Astrocyte of the cerebellum (primary cell): ENCODE results near the gene CKMT2.
A peak's percentile ranks its signal among the peaks of the same experiment; 100 is the strongest.

Experiments used
- DNase-seq: peaks from one replicate; pipeline ENCODE4 v3.0.0-alpha.2; 2011; ENCODE audit warnings: low read depth
- H3K4me3 ChIP-seq: 2 replicates; pipeline ENCODE4 v1.5.1; 2011; ENCODE audit warnings: mild to moderate bottlenecking, low read depth, low read length, moderate library complexity
- in situ Hi-C: cut with HindIII; loops from 2 replicates; pipeline ENCODE4 v1.10.0; 2017; ENCODE audit warnings: low sequenced_read_pairs
- TF ChIP-seq, protein P1 (sequence below): IDR thresholded peaks from 2 replicates; pipeline ENCODE4 v1.5.1; 2012; ENCODE audit warnings: low read length, low read depth, moderate library complexity, mild to moderate bottlenecking; ENCODE audit errors: missing control alignments

CKMT2 gene

DNA sequence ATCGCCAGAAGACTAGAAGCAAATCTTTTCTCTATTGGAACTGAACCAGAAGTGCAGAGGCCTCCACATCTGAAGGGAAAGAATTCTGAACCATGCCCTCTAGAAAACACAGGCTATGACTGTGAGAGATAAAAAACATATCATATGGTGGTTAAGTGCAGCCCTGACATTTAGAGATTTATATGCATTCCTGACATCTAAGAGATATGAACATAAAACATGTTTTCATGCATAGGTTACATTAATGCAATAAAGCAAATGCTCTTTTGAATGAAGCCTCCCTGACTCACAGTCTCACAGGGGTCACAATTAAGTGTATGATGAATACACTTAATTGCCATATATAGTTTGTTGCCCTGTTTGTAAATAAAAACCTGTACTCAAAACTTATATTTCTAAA, 28.9 kb upstream of the CKMT2 start:
- DNase-seq: no peak
- in situ Hi-C loops: no loop called here
- H3K4me3 ChIP-seq: no peak overlapping the region
- TF ChIP-seq, protein P1, sequence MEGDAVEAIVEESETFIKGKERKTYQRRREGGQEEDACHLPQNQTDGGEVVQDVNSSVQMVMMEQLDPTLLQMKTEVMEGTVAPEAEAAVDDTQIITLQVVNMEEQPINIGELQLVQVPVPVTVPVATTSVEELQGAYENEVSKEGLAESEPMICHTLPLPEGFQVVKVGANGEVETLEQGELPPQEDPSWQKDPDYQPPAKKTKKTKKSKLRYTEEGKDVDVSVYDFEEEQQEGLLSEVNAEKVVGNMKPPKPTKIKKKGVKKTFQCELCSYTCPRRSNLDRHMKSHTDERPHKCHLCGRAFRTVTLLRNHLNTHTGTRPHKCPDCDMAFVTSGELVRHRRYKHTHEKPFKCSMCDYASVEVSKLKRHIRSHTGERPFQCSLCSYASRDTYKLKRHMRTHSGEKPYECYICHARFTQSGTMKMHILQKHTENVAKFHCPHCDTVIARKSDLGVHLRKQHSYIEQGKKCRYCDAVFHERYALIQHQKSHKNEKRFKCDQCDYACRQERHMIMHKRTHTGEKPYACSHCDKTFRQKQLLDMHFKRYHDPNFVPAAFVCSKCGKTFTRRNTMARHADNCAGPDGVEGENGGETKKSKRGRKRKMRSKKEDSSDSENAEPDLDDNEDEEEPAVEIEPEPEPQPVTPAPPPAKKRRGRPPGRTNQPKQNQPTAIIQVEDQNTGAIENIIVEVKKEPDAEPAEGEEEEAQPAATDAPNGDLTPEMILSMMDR: no peak

DNA sequence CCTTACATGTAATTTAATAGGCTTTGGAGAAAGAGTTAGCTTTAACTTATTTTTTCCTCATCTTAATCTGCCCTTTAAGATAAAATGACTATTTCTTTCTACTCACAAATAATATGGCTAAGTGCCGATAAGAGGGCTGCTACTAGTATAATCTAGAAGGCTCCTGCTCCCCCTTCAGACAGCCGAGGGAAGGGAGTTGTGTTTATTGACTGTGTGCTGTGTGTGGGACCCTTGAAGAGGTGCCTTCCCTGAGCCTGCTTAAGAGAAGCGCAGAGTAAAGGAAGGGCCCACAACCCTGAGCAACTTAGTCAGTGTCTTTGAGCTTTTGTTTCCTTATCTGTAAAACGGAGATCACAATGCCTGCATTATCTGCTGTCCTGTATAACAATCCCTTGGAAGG, 28.1 kb upstream of the CKMT2 start:
- H3K4me3 ChIP-seq: no peak overlapping the region
- DNase-seq: no peak
- TF ChIP-seq, protein P1: no peak
- in situ Hi-C loops: no loop called here

DNA sequence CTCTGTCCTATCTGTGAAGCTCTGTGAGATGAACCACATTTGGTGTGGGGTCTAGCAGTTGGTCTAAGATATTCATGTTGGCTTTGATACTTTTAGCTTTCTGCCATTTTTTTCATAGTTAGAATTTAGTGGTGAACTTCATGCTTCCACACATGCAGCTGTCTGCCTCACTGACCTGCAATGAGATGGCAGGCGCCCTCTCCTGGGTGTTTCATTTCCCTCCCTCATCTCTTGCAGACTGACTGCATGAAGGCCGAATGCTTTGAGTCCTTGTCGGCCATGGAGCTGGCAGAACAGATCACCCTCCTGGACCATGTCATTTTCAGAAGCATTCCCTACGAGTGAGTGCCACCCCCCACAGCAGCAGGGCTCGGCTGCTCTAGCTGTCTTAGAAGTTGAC, 26.1 kb upstream of the CKMT2 start:
- H3K4me3 ChIP-seq: no peak overlapping the region
- TF ChIP-seq, protein P1: peak; percentile 36
- DNase-seq: no peak
- in situ Hi-C loops: no loop called here

DNA sequence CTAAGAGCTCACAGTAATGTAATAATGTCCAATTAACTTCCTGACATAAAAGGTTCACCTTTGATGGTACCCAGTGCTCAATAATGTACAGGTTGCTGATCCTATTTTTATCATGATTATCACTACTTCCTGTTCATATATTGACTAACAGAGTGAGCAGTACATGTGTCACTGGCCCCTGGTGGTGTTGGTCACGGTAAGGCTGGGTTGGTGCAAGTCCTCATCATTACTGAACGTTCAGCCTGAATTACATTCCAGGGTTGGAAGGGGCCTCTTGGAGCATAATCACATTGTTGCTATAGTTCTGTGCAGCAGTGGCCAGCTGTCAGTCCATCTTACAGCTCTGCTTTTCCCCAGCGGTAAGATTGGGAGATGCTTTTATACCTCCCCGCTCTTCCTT, 24.2 kb upstream of the CKMT2 start:
- in situ Hi-C loops: no loop called here
- H3K4me3 ChIP-seq: no peak overlapping the region
- DNase-seq: no peak
- TF ChIP-seq, protein P1: no peak

DNA sequence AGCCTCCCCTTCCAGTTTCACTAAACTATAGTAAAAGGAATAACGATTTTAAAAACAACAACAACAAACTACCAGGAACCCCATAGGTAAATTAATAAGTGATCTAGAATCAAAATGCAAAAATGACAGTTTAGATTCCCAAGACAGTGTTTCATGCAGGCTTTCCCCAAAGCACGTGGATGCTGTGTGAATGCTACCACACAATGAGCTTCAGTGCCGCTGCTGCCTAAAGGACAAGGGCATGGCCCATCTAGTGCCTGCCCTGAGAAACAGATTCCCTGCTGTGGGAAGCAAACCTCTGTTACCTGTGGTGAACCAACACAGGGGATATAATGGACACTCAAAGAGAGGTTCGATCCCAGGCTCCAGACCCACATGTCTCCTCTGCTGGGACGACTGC, 23.7 kb upstream of the CKMT2 start:
- in situ Hi-C loops: no loop called here
- TF ChIP-seq, protein P1: no peak
- DNase-seq: no peak
- no peak overlapping the region for H3K4me3 ChIP-seq

DNA sequence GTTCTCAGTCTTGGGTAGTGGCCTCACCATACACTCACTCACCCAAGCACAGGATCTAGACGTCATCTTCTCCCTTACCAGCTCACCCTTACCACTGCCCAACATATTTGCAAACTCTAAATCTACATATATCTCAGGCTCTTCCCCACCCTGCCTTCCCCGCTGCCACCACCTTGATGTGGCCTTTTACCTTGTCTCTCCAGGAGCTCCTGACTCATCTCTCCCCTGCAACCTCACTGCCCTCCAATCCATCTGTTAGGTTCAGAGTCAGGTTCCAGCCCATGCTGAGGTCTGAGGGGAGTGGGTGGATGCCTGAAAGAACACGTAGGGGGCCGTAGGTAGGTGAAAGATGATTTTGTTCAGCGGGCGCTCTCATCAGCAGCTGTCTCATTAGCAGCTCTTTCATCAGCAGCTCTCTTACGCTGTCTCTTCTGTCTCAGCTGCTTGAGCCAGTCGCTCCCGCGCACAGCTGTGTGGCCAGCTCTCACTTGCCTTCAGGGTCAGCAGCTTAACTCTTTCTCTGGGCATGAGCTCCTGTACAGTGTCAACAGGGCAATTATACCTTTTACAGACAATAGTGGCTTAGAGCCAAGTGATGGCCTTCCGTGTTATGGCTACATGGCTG, 23.1 kb upstream of the CKMT2 start:
- TF ChIP-seq, protein P1: no peak
- no peak overlapping the region for H3K4me3 ChIP-seq
- DNase-seq: no peak
- in situ Hi-C loops: no loop called here
